ENCODE measurements around the gene MAVS.
A peak's percentile ranks its signal among the peaks of the same experiment; 100 is the strongest.

Gene MAVS

GRCh38 chr20:3804254-3804751, 42.3 kb upstream of the MAVS start:
- no peaks in the 10 kb centered on the region for H3K27me3 Mint-ChIP-seq
- DNase-seq (ENCODE audit: low spot score in 2 of 2) (no peak), ATAC-seq (replicated peaks; ENCODE audit: extremely low read depth, poor library complexity, severe bottlenecking) (no peak)
- no peak overlapping the region for H3K4me3 Mint-ChIP-seq
- peaks cover 56% of the 10 kb centered on the region for H3K36me3 Mint-ChIP-seq (ENCODE audit: insufficient read depth)
- no peaks in the 10 kb centered on the region for H3K9me3 Mint-ChIP-seq
- H3K4me1 Mint-ChIP-seq, result peaks cover 74% of the 10 kb centered on the region
- no peak overlapping the region for H3K27ac Mint-ChIP-seq (ENCODE audit: low read depth)

GRCh38 chr20:3804781-3805180, 41.9 kb upstream of the MAVS start:
- no peak for DNase-seq (ENCODE audit: low spot score in 2 of 2)
- no peak overlapping the region for H3K4me3 Mint-ChIP-seq
- no peaks in the 10 kb centered on the region for H3K9me3 Mint-ChIP-seq
- peaks cover 54% of the 10 kb centered on the region for H3K36me3 Mint-ChIP-seq (ENCODE audit: insufficient read depth)
- no peak for ATAC-seq (replicated peaks; ENCODE audit: extremely low read depth, poor library complexity, severe bottlenecking)
- H3K27ac Mint-ChIP-seq (ENCODE audit: low read depth), result peak overlapping the region; percentile 39
- peaks cover 69% of the 10 kb centered on the region for H3K4me1 Mint-ChIP-seq
- no peaks in the 10 kb centered on the region for H3K27me3 Mint-ChIP-seq

GRCh38 chr20:3808544-3808943, 38.1 kb upstream of the MAVS start:
- peaks cover 37% of the 10 kb centered on the region for H3K36me3 Mint-ChIP-seq (ENCODE audit: insufficient read depth)
- H3K4me1 Mint-ChIP-seq, result peaks cover 77% of the 10 kb centered on the region
- H3K27ac Mint-ChIP-seq (ENCODE audit: low read depth), result no peak overlapping the region
- no peaks in the 10 kb centered on the region for H3K9me3 Mint-ChIP-seq
- no peak overlapping the region for H3K4me3 Mint-ChIP-seq
- DNase-seq (ENCODE audit: low spot score in 2 of 2), result no peak
- H3K27me3 Mint-ChIP-seq, result no peaks in the 10 kb centered on the region
- ATAC-seq (replicated peaks; ENCODE audit: extremely low read depth, poor library complexity, severe bottlenecking), result no peak

GRCh38 chr20:3811467-3812258, 35.0 kb upstream of the MAVS start:
- DNase-seq (ENCODE audit: low spot score in 2 of 2), result peak; percentile 80 to 90
- peak overlapping the region; percentile 96 for H3K27ac Mint-ChIP-seq (ENCODE audit: low read depth)
- peak; percentile 89 for ATAC-seq (replicated peaks; ENCODE audit: extremely low read depth, poor library complexity, severe bottlenecking)
- peak overlapping the region; percentile 89 for H3K4me3 Mint-ChIP-seq
- H3K27me3 Mint-ChIP-seq, result no peaks in the 10 kb centered on the region
- peaks cover 76% of the 10 kb centered on the region for H3K4me1 Mint-ChIP-seq
- H3K9me3 Mint-ChIP-seq, result no peaks in the 10 kb centered on the region
- H3K36me3 Mint-ChIP-seq (ENCODE audit: insufficient read depth), result peaks cover 14% of the 10 kb centered on the region

GRCh38 chr20:3812259-3812681, 34.4 kb upstream of the MAVS start:
- Mint-ChIP-seq H3K9me3 (no peaks in the 10 kb centered on the region), H3K27ac (ENCODE audit: low read depth) (peak overlapping the region; percentile 96), H3K4me3 (peak overlapping the region; percentile 89), H3K4me1 (peaks cover 73% of the 10 kb centered on the region), H3K36me3 (ENCODE audit: insufficient read depth) (peaks cover 13% of the 10 kb centered on the region), H3K27me3 (no peaks in the 10 kb centered on the region)
- ATAC-seq (replicated peaks; ENCODE audit: extremely low read depth, poor library complexity, severe bottlenecking) (no peak), DNase-seq (ENCODE audit: low spot score in 2 of 2) (no peak)

GRCh38 chr20:3812975-3813847, 33.4 kb upstream of the MAVS start:
- no peak for DNase-seq (ENCODE audit: low spot score in 2 of 2)
- Mint-ChIP-seq H3K4me3 (peak overlapping the region; percentile 41), H3K4me1 (peaks cover 66% of the 10 kb centered on the region), H3K27me3 (no peaks in the 10 kb centered on the region), H3K36me3 (ENCODE audit: insufficient read depth) (peaks cover 13% of the 10 kb centered on the region), H3K27ac (ENCODE audit: low read depth) (peak overlapping the region; percentile 96), H3K9me3 (no peaks in the 10 kb centered on the region)
- ATAC-seq (replicated peaks; ENCODE audit: extremely low read depth, poor library complexity, severe bottlenecking), result no peak

GRCh38 chr20:3813848-3814581, 32.6 kb upstream of the MAVS start:
- ATAC-seq (replicated peaks; ENCODE audit: extremely low read depth, poor library complexity, severe bottlenecking) (no peak), DNase-seq (ENCODE audit: low spot score in 2 of 2) (no peak)
- no peaks in the 10 kb centered on the region for H3K9me3 Mint-ChIP-seq
- peaks cover 74% of the 10 kb centered on the region for H3K4me1 Mint-ChIP-seq
- peak overlapping the region; percentile 96 for H3K27ac Mint-ChIP-seq (ENCODE audit: low read depth)
- no peaks in the 10 kb centered on the region for H3K27me3 Mint-ChIP-seq
- H3K36me3 Mint-ChIP-seq (ENCODE audit: insufficient read depth), result peaks cover 13% of the 10 kb centered on the region
- H3K4me3 Mint-ChIP-seq, result peak overlapping the region; percentile 41

- Mint-ChIP-seq H3K4me1 (peaks cover 75% of the 10 kb centered on the region), H3K36me3 (ENCODE audit: insufficient read depth) (peaks cover 13% of the 10 kb centered on the region), H3K9me3 (no peaks in the 10 kb centered on the region), H3K27ac (ENCODE audit: low read depth) (peak overlapping the region; percentile 94), H3K4me3 (peak overlapping the region; percentile 70), H3K27me3 (no peaks in the 10 kb centered on the region)
- no peak for DNase-seq (ENCODE audit: low spot score in 2 of 2)
- no peak for ATAC-seq (replicated peaks; ENCODE audit: extremely low read depth, poor library complexity, severe bottlenecking)
Observed at GRCh38 chr20:3814928-3815495, 31.6 kb upstream of the MAVS start.

GRCh38 chr20:3815703-3816315, 30.8 kb upstream of the MAVS start:
- Mint-ChIP-seq H3K27ac (ENCODE audit: low read depth) (peak overlapping the region; percentile 94), H3K4me3 (peak overlapping the region; percentile 70), H3K36me3 (ENCODE audit: insufficient read depth) (peaks cover 18% of the 10 kb centered on the region), H3K4me1 (peaks cover 69% of the 10 kb centered on the region), H3K27me3 (no peaks in the 10 kb centered on the region), H3K9me3 (no peaks in the 10 kb centered on the region)
- DNase-seq (ENCODE audit: low spot score in 2 of 2) (peak in 1 of 2 donors; percentile 48), ATAC-seq (replicated peaks; ENCODE audit: extremely low read depth, poor library complexity, severe bottlenecking) (peak; percentile 7)

- DNase-seq (ENCODE audit: low spot score in 2 of 2) (no peak), ATAC-seq (replicated peaks; ENCODE audit: extremely low read depth, poor library complexity, severe bottlenecking) (no peak)
- Mint-ChIP-seq H3K27ac (ENCODE audit: low read depth) (peak overlapping the region; percentile 98), H3K36me3 (ENCODE audit: insufficient read depth) (peaks cover 13% of the 10 kb centered on the region), H3K27me3 (no peaks in the 10 kb centered on the region), H3K4me3 (peak overlapping the region; percentile 84), H3K9me3 (no peaks in the 10 kb centered on the region), H3K4me1 (peaks cover 57% of the 10 kb centered on the region)
Observed at GRCh38 chr20:3818155-3819151, 28.2 kb upstream of the MAVS start.

Data from central memory CD8-positive, alpha-beta T cell (primary cell).